Ascending aorta (tissue), 2 donors: Measurements from ENCODE around the gene TSPAN18. TPM values are rescaled to one million over a fixed set of nuclear protein-coding genes. Genes with fewer than 3 reads are reported as not detected.

ENCODE experiments used
- DNase-seq, 2 donors: peaks; one replicate each; pipeline ENCODE4 v3.0.0-alpha.2; 2019; ENCODE audit warnings: low spot score in 2 of 2
- H3K27ac ChIP-seq, 2 donors: fragments of 200-600 bp; sonication (generic); one replicate each; pipeline ENCODE4 v1.5.1; 2016 to 2017; ENCODE audit warnings: mild to moderate bottlenecking in 1 of 2
- H3K27me3 ChIP-seq: fragments of 200-600 bp; sonication (generic); one replicate; pipeline ENCODE4 v1.5.1; 2017
- H3K36me3 ChIP-seq, 2 donors: fragments of 200-600 bp; sonication (generic); one replicate each; pipeline ENCODE4 v1.5.1; 2016
- H3K4me1 ChIP-seq, 2 donors: fragments of 200-600 bp; sonication (generic); one replicate each; pipeline ENCODE4 v1.5.1; 2016 to 2017; ENCODE audit warnings: mild to moderate bottlenecking in 1 of 2
- H3K4me3 ChIP-seq, 2 donors: fragments of 200-600 bp; sonication (generic); one replicate each; pipeline ENCODE4 v1.5.1; 2016 to 2017; ENCODE audit warnings: mild to moderate bottlenecking in 1 of 2
- H3K9me3 ChIP-seq, 2 donors: fragments of 200-600 bp; sonication (generic); one replicate each; pipeline ENCODE4 v1.5.1; 2016
- CTCF ChIP-seq, 3 experiments: fragments of 200-600 bp in 2 of 3; fragments of 450-650 bp in 1 of 3; sonication (generic) in 2 of 3; IDR thresholded peaks; one replicate each; pipeline ENCODE4 v1.5.1; 2016 to 2019; ENCODE audit warnings: antibody characterized with exemption in 3 of 3, mild to moderate bottlenecking in 1 of 3, moderate library complexity in 1 of 3
- intact Hi-C: fragments of 100-400 bp; cut with DNase I; formaldehyde crosslinking; loops from one replicate; pipeline ENCODE4 v1.15.1; 2023
- total RNA-seq: library from RNA; depleted of rRNA; stranded (reverse); fragments of >200 nt; gene quantifications from one replicate; pipeline ENCODE4 v1.1.0, GENCODE V29; 2016

TSPAN18 gene
- total RNA-seq, 1 donor from 2014 or later: 21.3 TPM

DNA sequence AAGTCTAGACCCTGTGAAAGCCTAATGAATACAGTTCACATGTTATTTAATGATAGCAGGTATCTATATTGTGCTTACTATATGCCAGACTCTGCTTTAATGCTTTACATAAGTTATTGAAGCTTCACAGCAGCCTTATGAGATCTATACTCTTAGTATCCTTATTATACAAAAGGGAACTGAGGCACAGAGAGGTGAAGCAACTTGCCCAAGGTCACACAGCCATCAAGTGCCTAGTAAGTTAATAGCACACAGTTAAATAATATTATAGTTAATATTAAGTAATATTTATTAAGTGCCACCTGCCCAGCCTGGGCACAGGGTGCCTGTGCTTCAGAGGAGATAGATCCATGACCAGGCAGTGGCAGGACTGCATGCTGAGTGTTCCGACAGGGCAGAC, 145.8 kb downstream of the TSPAN18 start:
- Histone ChIP-seq H3K4me1 (no peaks in the 10 kb centered on the region), H3K27ac (no peak overlapping the region), H3K9me3 (no peaks in the 10 kb centered on the region), H3K36me3 (no peaks in the 10 kb centered on the region), H3K4me3 (no peak overlapping the region), H3K27me3 (no peaks in the 10 kb centered on the region)
- TF ChIP-seq CTCF (IDR thresholded peaks at IDR 0.05): no peak
- no peak for DNase-seq
- intact Hi-C loops: loop anchor here (2.0 kb wide), 1 partner anchor 16 kb away; no protein-coding TSS in a partner anchor

GRCh38 chr11:44873537-44873936, 146.8 kb downstream of the TSPAN18 start:
- no peaks in the 10 kb centered on the region for H3K4me1 ChIP-seq

GRCh38 chr11:44874284-44874683, 147.5 kb downstream of the TSPAN18 start:
- intact Hi-C loops: no loop called here

More at GRCh38 chr11:44873537-44873936, 146.8 kb downstream of the TSPAN18 start:
- Histone ChIP-seq H3K27me3 (no peaks in the 10 kb centered on the region), H3K36me3 (no peaks in the 10 kb centered on the region), H3K27ac (no peak overlapping the region), H3K9me3 (no peaks in the 10 kb centered on the region), H3K4me3 (no peak overlapping the region)
- no peak for TF ChIP-seq CTCF (IDR thresholded peaks at IDR 0.05)
- no peak for DNase-seq
- intact Hi-C loops: loop anchor here (2.0 kb wide), 1 partner anchor 17 kb away; no protein-coding TSS in a partner anchor

GRCh38 chr11:44875037-44875436, 148.3 kb downstream of the TSPAN18 start:
- intact Hi-C loops: no loop called here
- H3K4me1 ChIP-seq: no peaks in the 10 kb centered on the region
- no peak for DNase-seq
- H3K9me3 ChIP-seq: no peaks in the 10 kb centered on the region
- H3K4me3 ChIP-seq: no peak overlapping the region
- no peaks in the 10 kb centered on the region for H3K36me3 ChIP-seq
- no peak for TF ChIP-seq CTCF (IDR thresholded peaks at IDR 0.05)
- no peaks in the 10 kb centered on the region for H3K27me3 ChIP-seq
- no peak overlapping the region for H3K27ac ChIP-seq

More at GRCh38 chr11:44874284-44874683, 147.5 kb downstream of the TSPAN18 start:
- H3K27ac ChIP-seq: no peak overlapping the region
- H3K9me3 ChIP-seq: no peaks in the 10 kb centered on the region
- H3K4me3 ChIP-seq: no peak overlapping the region
- no peak for DNase-seq
- no peaks in the 10 kb centered on the region for H3K4me1 ChIP-seq
- TF ChIP-seq CTCF (IDR thresholded peaks at IDR 0.05): no peak
- no peaks in the 10 kb centered on the region for H3K27me3 ChIP-seq
- H3K36me3 ChIP-seq: no peaks in the 10 kb centered on the region

- DNase-seq: no peak
- Histone ChIP-seq H3K27me3 (no peaks in the 10 kb centered on the region), H3K36me3 (no peaks in the 10 kb centered on the region), H3K4me1 (no peaks in the 10 kb centered on the region), H3K9me3 (no peaks in the 10 kb centered on the region), H3K27ac (no peak overlapping the region), H3K4me3 (no peak overlapping the region)
- intact Hi-C loops: no loop called here
- no peak for TF ChIP-seq CTCF (IDR thresholded peaks at IDR 0.05)
These were observed 149.5 kb downstream of the TSPAN18 start for GRCh38 chr11:44876194-44876723.

DNA sequence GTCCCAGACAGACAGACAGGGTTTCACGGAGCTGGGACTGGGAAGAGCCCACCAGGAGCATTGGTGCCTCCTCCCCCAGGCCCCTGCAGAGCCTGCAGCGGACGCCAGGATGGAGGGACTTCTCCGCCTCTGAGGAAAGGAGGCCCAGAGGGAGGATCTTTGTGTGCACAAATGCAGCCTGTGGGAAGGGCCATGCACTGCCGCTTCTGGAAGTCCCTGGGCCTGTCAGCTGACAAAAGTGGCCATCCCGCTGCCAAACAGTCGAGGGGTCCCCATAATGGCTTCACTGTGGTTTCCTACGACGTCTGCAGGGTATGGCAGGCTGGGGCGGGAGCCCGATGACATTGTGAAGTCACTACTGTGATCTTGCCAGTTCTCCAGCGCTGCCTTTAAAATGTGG, 150.1 kb downstream of the TSPAN18 start:
- no peak for TF ChIP-seq CTCF (IDR thresholded peaks at IDR 0.05)
- H3K9me3 ChIP-seq: no peaks in the 10 kb centered on the region
- no peaks in the 10 kb centered on the region for H3K36me3 ChIP-seq
- H3K4me1 ChIP-seq: no peaks in the 10 kb centered on the region
- DNase-seq: no peak
- no peaks in the 10 kb centered on the region for H3K27me3 ChIP-seq
- intact Hi-C loops: no loop called here
- H3K27ac ChIP-seq: no peak overlapping the region
- H3K4me3 ChIP-seq: no peak overlapping the region
